Endothelial cell (in vitro differentiated cells): ENCODE data around the gene MIS12. TPM values are rescaled to one million over a fixed set of nuclear protein-coding genes. Genes with fewer than 3 reads are reported as not detected.

ENCODE experiments used
- DNase-seq: peaks from one replicate; pipeline ENCODE4 v3.0.0; 2021; ENCODE audit warnings: low spot score
- H3K27ac Mint-ChIP-seq: one replicate; pipeline ENCODE4 v1.8.0; 2021; ENCODE audit warnings: mixed read lengths, inconsistent platforms; ENCODE audit not compliant: unreplicated experiment
- H3K27me3 Mint-ChIP-seq: one replicate; pipeline ENCODE4 v1.8.0; 2021; ENCODE audit warnings: mild to moderate bottlenecking, moderate library complexity, mixed read lengths, inconsistent platforms; ENCODE audit not compliant: unreplicated experiment
- H3K36me3 Mint-ChIP-seq: one replicate; pipeline ENCODE4 v1.8.0; 2021; ENCODE audit warnings: mild to moderate bottlenecking, low read depth, mixed read lengths, inconsistent platforms; ENCODE audit not compliant: unreplicated experiment
- H3K4me1 Mint-ChIP-seq: one replicate; pipeline ENCODE4 v1.8.0; 2021; ENCODE audit warnings: mild to moderate bottlenecking, mixed read lengths, inconsistent platforms; ENCODE audit not compliant: unreplicated experiment
- H3K4me3 Mint-ChIP-seq: one replicate; pipeline ENCODE4 v1.8.0; 2021; ENCODE audit warnings: mild to moderate bottlenecking, mixed read lengths, inconsistent platforms; ENCODE audit not compliant: unreplicated experiment
- H3K9me3 Mint-ChIP-seq: one replicate; pipeline ENCODE4 v1.8.0; 2021; ENCODE audit warnings: mixed read lengths, inconsistent platforms; ENCODE audit not compliant: unreplicated experiment
- CTCF ChIP-seq: fragments of 200-600 bp; sonication (generic); IDR thresholded peaks from one replicate; pipeline ENCODE4 v1.5.0; 2021; ENCODE audit warnings: antibody characterized with exemption; ENCODE audit not compliant: unreplicated experiment
- total RNA-seq: library from RNA; stranded (reverse); fragmentation: NEBNext Ultra II Directional; extraction: Animal tissue kit (Norgen Biotek cat#: 25700); gene quantifications from one replicate; pipeline ENCODE4 v1.2.1, GENCODE V29; 2021; ENCODE audit not compliant: unreplicated experiment

The MIS12 gene
- total RNA-seq, 1 donor from 2014 or later, result 17.2 TPM

GRCh38 chr17:5532581-5532980 is 46.2 kb downstream of the MIS12 start:
- TF ChIP-seq CTCF, result no peak
- no peaks in the 10 kb centered on the region for H3K4me1 Mint-ChIP-seq
- H3K27ac Mint-ChIP-seq, result no peak overlapping the region
- H3K4me3 Mint-ChIP-seq, result no peak overlapping the region
- H3K36me3 Mint-ChIP-seq, result no peaks in the 10 kb centered on the region
- peaks cover 5% of the 10 kb centered on the region for H3K27me3 Mint-ChIP-seq
- H3K9me3 Mint-ChIP-seq, result no peaks in the 10 kb centered on the region
- DNase-seq, result no peak

- DNase-seq, result no peak
Observed at GRCh38 chr17:5533486-5534315, 47.3 kb downstream of the MIS12 start.

GRCh38 chr17:5535436-5535835 is 49.1 kb downstream of the MIS12 start:
- H3K36me3 Mint-ChIP-seq, result no peaks in the 10 kb centered on the region
- H3K27ac Mint-ChIP-seq, result no peak overlapping the region
- H3K9me3 Mint-ChIP-seq, result no peaks in the 10 kb centered on the region
- DNase-seq, result no peak
- no peak for TF ChIP-seq CTCF
- H3K27me3 Mint-ChIP-seq, result peaks cover 6% of the 10 kb centered on the region
- H3K4me1 Mint-ChIP-seq, result no peaks in the 10 kb centered on the region
- no peak overlapping the region for H3K4me3 Mint-ChIP-seq

More at GRCh38 chr17:5533486-5534315, 47.3 kb downstream of the MIS12 start:
- Mint-ChIP-seq H3K27me3 (peaks cover 5% of the 10 kb centered on the region), H3K4me3 (no peak overlapping the region), H3K36me3 (no peaks in the 10 kb centered on the region), H3K4me1 (no peaks in the 10 kb centered on the region), H3K9me3 (no peaks in the 10 kb centered on the region), H3K27ac (peak overlapping the region; percentile 50)
- TF ChIP-seq CTCF, result no peak

- Mint-ChIP-seq H3K4me3 (peak overlapping the region; percentile 51), H3K27ac (no peak overlapping the region), H3K9me3 (no peaks in the 10 kb centered on the region), H3K4me1 (no peaks in the 10 kb centered on the region), H3K27me3 (peaks cover 11% of the 10 kb centered on the region), H3K36me3 (peaks cover under 1% of the 10 kb centered on the region)
- DNase-seq, result no peak
- TF ChIP-seq CTCF, result no peak
Observed at GRCh38 chr17:5536866-5537650, 50.7 kb downstream of the MIS12 start.

GRCh38 chr17:5539286-5539685 is 52.9 kb downstream of the MIS12 start:
- no peak for DNase-seq
- Mint-ChIP-seq H3K4me3 (no peak overlapping the region), H3K27ac (no peak overlapping the region), H3K9me3 (no peaks in the 10 kb centered on the region), H3K27me3 (peaks cover 17% of the 10 kb centered on the region), H3K4me1 (no peaks in the 10 kb centered on the region), H3K36me3 (peaks cover 5% of the 10 kb centered on the region)
- no peak for TF ChIP-seq CTCF
